ENCODE measurements around the gene GBA2.

GRCh38 chr9:35738924-35739323 is 10.1 kb downstream of the GBA2 start:
- TF ChIP-seq MAX (IDR thresholded peaks at IDR 0.05), result no peak
- TF ChIP-seq POLR2AphosphoS5 (IDR thresholded peaks at IDR 0.05; ENCODE audit: low read depth, low read length), result no peak
- TF ChIP-seq EZH2 (IDR thresholded peaks at IDR 0.05), result no peak
